ENCODE results near the gene GPC6.

GRCh38 chr13:94239135-94239534 is 1012.5 kb downstream of the GPC6 start:
- TF ChIP-seq SCRT1 (tag by site-specific recombination; IDR thresholded peaks at IDR 0.05; ENCODE audit: borderline replicate concordance) (no peak), ZNF514 (tag by site-specific recombination; IDR thresholded peaks at IDR 0.05) (no peak), ZNF121 (tag by site-specific recombination; IDR thresholded peaks at IDR 0.05) (no peak), RBAK (tag by site-specific recombination; IDR thresholded peaks at IDR 0.05) (no peak), ZNF433 (tag by site-specific recombination; IDR thresholded peaks at IDR 0.05; ENCODE audit: low read depth) (no peak), ZNF777 (tag by site-specific recombination; IDR thresholded peaks at IDR 0.05; ENCODE audit: borderline replicate concordance) (no peak)
